GOT3 (cell line): ENCODE results near the gene NCBP1.
"Not testable (repeated sequence)": the region's sequence is repeated elsewhere in the genome, so short reads cannot be mapped to it uniquely, and the experiment has no call there.

Source experiments
- DNase-seq: peaks from one replicate; lab custom pipeline; 2025; ENCODE audit warnings: mixed read lengths; lab: John Stamatoyannopoulos, UW

Gene NCBP1

DNA sequence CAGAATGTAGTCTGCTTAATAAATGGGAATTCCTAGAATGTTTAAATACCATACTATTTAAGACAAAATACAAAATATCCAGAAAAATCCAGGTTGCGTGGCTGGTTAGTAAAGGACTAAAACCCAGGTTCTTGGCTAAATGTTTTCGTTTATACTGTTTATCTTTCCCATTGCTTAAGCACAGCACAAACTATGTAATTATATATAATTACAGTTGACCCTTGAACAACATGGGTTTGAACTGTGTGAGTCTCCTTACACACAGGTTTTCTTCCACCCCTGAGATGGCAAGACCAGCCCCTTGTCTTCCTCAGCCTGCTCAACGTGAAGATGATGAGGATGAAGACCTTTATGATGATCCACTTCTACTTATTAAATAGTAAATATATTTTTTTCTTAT, 38.8 kb downstream of the NCBP1 start:
- DNase-seq = no peak

DNA sequence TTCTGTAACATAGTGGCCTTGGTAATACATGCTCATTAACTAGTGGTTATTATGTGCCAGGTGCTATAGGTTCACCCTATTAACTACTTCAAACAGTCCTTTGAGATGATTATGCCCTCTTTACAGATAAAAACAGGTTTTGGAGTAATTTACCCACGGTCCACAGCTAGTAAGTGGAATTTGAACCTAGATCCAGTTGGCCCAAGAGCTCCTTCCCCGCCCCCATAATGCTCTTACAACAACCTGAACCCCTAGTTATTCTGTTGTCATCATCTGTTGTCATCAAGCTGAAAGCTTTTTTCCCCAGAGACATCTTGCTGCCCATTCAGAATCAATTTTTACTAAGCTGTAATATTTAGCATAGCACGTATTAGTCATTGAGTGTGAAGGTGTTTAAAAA, 40.3 kb downstream of the NCBP1 start:
- no peak for DNase-seq

DNA sequence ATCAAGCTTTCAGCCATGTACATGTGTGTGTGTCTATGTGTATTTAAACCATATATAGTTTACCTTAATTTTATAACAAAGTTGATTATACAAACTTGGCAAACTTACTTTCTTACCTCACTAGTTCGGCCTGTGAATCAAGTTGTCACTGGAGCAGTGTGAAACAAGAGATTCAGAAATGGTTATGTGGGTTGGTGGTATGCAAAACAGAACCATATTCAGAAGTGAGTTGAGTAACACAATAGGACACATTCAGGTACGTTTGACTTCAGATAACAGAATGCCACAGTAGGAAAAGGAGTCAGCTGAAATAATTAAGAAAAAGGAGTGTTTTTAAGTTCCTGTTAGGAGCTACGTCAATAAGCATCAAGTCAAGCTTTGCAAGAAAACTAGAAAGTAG, 42.0 kb downstream of the NCBP1 start:
- no peak for DNase-seq

DNA sequence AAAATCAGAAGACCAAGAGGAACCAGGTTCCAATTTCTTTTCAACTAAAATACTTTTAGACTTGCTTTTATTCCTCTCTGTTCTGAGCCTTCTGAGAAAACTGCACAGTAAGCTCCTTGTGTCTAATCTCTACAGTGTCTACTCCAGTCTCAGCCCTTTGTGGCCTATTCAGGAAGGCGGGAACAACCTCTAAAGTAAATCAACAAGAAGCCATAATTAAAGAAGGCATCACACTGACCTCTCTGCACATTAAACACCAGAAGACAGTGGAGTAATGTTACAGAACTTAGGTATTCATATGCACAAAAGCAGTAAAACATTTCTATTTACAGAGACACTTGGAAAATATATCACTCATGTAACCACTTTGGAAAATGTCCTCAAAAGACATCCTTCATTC, 48.6 kb downstream of the NCBP1 start:
- no peak for DNase-seq

DNA sequence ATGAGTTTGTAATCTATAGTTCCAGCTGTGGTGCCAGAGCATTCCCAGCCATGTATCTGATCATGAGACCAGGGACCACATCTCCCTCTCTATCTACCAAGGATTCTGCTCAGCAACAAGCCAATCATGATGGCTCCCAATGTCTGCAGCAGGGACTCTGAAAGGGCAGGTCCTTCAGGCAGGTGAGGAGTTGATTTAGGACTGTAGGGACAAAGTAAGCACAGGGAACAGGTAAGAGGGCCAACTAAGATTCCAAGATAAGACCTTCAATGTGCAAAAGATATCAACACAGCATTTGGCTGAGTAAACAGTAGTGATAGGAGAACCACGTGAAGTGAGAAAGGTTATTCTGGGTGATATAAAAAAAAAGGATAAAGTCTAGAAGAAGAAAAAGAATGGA, 55.0 kb downstream of the NCBP1 start:
- DNase-seq = no peak

DNA sequence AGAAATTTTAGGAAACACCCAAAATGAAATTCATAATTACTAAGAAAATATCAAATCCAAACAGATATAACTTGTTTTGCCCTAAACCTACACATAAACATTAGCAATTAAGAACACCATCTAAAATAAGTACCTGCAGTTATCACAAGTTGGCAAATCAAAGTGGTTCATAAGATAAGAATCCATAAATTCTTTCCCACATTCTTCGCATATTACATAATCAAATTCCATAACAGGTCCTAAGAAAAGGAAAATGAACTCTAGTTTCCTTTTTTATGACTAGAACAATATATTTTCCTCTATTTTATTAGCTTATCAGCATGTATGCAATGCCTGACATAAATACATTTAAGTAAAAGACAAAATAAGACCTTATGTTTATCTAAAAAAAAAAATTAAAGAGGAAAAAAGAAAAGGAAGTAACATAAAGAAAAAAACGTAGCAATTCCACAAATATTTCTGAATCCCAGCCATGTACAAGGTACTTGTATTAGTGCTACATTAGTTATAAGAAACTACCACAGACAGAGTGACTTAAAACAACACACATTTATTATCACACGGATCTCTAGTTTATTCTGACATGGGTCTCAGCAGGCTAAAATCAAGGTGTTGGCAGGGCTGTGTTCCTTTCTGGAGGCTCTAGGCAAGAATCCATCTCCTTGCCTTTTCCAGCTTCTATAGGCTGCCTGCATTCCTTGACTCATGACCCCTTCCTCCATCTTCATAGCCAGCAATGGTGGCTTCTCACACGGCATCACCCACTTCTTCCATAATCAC, 56.0 kb downstream of the NCBP1 start:
- no peak for DNase-seq

DNA sequence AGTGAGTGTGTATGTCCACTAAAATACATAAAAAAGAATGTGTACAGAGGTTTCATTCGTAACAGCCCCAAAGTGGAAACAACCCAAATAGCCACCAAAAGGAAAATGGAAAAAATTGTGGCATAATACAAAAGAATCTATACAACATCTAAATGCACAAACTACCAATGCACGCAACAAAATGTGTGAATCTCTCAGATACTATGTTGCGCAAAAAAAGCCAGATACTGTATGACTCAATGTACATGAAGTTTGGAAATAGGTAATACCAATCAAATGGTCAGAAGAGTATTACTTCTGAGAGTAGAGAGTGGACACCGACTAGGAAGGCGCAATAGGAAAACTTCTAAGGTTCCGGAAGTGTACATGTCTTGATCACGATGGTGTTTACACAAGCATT, 61.1 kb downstream of the NCBP1 start:
- DNase-seq = no peak

DNA sequence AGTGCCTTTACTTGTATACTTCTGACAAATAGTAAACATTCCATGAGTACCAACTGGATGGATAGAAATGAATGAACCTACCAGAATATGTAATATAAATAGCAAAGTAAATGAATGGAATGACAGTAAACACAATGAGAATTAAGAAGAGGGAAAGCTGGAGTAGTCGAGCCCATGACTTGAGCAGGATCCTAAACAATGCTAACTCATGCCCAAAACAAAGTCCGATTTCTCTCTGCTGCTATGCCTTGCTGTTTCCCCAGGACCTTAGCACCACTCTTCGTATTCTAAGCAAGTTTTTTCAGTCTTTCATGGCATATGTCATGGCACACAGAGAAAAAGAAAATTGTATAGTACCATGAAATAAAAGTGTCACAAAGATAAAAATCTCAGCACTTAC, 61.8 kb downstream of the NCBP1 start:
- DNase-seq = no peak

DNA sequence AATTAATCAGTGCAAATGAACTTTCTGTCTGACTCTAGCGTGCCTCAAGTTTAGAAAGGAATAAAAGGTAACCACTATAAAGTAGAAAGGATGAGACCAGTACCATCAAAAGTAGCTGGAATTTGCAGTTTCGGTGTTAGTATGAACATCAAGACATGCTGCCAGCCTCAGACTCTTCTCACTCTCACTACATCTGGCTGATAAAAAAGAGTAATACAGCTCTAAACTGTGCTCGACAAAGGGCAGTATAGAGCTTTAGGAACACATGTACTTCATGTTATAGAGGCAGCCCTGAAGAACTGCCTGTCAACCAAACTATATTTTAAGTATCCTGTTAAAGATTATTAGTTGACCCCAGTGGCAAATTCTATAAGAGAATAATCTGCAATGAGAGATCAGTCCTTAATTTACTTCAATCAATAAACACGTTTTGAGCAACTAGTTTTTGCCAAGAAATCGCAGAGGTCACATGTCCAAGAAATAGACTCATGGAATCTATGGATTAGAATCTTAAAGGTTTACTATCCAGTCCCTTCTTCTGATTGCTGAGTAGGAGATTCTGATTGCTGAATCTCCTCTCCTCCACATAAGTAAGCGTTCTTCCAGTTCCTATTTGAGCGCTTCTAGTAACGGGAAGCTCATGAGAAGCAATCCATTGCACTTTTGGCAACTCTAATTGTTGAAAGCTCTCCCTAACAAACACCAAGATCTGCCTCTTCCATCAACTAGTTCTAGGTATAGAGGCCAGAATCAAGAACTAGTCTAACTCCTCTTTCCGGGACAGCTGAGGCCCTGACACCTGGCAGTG, 62.6 kb downstream of the NCBP1 start:
- DNase-seq = no peak

DNA sequence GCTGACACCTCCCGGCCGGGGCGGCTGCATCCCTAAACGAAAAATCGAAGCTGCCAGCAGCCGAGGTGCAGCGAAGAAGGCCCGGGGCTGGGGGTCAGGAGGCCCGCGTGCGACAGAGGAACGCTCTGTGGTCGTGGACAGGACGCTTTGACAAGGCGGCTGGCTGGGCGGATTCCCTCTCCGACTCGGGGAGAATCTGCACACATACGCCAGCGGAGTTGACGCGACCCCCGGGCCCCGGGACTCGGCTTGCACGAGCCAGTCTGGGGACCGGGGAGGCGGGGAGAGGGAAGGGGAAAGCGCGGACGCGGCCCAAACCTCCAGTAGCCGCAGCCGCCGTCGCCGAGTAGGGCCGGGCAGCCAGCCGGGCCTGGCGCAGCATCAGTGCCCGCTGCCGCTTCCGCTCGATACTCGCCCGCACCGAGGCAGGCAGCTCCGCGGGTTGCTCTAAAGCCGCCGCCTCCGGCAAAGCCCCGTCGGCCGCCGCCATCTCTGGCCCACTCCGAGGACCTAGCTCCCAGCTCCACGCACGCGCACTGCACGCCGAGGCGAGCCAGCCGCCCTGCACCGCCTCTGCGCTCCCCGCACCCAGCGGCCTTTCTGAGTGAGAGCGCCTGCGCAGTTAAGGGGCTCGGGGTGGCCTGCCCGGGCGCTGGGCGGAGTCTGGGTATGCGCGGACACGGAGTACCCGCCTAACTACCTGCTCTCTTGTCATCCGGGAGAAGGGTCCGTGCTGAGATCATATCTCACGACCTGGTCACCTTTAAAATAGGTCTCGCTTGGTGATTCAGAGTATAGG, 63.4 kb downstream of the NCBP1 start, which contains the start of gene XPA:
Gene XPA (minus strand): TSS at position 538 of the 799 bp plus-strand sequence. CDS start 48 bp downstream, at position 490.
- DNase-seq = peak; percentile 60

DNA sequence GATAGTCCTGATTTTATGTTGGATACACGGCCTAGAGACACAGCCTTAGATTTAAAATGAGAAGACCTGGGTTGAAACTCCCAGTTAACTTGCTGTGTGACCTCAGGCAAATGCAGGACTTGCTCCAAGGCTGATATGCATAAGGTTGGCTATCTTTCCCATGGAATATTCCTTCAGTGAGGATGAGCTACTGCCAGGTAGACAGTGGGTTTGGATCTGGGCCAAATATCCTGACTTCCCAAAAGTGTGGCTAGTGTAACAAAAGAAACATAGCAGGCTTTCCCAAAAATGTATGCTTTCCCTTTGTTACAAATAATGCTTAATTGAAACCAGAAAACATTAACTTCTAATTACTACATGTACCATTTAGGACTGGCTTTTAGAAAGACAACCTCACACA, 64.2 kb downstream of the NCBP1 start:
- no peak for DNase-seq

DNA sequence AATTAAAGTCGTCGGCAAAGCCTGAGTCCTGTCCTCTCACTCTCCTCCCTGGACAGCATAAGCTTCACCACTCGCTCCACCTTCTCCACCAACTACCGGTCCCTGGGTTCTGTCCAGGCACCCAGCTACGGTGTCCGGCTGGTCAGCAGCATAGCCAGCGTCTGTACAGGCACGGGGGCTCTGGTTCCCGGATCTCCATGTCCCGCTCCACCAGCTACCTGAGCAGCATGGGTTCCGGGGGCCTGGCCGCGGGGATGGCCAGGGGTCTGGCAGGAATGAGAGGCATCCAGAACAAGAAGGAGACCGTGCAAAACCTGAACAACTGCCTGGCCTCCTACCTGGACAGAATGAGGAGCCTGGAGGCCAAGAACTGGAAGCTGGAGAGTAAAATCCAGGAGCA, 65.2 kb downstream of the NCBP1 start:
- DNase-seq = no peak

DNA sequence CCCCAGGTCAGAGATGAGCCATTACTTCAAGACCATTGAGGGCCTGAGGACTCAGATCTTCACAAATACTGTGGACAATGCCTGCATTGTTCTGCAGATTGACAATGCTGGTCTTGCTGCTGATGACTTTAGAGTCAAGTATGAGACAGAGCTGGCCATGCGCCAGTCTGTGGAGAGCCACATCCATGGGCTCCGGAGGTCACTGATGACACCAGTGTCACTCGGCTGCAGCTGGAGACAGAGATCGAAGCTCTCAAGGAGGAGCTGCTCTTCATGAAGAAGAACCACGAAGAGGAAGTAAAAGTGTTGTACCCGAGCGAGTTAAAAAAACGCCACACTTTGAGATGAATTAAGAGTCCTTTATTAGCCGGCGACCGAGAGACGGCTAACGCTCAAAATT, 65.7 kb downstream of the NCBP1 start:
- DNase-seq = not testable (repeated sequence)

DNA sequence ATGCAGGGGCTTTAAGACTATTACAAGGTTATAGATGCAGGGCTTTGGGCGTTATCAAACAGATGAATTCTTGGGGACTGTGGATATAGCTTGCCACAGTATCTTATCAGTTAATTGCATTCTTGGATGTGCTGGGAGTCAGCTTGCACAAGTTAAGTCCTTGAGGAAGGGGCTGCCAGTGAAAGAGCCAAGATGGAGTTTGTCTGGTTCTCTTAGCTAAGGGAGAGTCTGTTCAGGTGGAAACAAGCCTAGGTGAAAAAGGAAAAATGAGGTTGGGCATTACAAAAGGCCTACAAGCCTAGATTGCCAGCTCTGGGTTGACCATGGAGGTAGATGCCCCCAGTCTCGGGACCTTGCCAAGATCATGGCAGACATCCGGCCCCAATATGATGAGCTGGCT, 66.2 kb downstream of the NCBP1 start:
- not testable (repeated sequence) for DNase-seq

DNA sequence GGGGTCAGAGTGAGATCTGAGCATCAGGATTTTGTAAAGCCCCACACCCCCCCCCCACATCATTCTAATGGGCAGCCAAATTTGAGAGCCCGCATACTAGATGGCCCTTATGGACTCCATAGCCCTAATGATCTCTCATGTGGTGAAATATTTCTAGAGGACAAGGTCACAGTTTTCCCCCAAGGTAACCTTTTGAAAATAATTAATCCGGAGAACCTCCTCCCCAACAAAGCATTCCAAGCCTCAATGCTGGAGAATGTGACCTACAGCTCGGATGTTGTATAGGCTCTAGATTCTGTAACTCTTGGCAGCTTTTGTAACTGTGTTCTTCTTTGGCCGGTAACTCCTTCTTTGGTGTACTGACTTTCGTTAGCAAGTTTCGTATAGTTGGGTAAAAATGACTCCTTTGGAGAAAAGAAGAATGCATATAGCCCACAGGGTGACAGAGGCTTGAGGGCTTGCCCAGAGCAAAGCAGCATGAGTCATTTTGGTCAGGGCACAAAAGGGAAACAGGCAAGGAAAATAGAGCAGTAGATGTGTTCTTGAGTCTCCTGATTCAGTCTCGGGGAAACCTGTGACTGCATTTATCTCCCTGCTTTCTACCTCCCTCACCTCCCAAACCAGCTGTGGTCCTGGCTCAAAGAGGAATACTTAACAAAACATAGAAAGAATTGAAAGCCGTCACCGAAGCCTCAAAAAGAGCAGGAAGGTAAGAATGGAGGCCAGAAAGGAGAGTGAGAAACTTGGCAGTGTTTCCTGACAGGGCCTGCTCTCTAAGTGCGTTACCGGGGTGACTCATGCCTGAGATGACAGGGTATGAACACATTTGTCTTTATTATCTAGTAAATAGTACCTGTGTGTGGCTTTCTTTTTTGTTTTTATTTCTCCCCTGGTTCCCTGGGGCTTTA, 70.1 kb downstream of the NCBP1 start:
- no peak for DNase-seq

DNA sequence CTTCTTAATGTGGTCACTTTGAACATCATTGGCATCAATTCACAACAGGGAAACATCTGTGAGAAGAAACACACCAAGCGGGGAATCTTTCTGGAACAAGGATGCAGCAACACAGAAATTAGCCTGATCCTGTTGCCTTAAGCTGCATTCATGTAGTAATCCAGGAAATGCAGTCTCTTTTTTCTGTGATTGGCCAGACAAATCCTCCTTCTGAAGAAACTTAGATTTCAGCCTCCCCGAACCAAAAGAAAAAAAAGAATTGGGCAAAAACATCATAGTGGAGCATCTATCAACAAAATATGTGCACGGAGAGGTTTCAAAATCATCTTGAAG, 70.7 kb downstream of the NCBP1 start:
- no peak for DNase-seq

DNA sequence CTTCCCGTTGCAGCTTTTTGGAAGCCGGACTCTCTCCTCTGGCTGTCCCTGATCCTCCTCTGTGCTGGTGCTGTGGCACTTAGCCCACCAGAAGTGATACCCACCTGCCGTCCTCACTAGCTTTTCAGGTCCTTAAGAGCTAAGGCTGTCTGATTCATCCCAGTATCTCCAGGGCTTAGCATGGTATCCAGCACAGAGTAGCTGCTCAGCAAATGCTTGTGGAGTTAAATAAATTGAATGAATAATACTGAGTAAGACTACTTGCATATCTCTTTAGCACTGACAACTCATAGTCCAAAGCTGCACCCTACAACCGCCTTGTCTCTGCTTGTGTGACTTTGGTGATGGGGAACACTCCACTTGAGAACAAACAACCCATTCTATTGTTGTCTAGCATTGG, 71.2 kb downstream of the NCBP1 start:
- DNase-seq = no peak

DNA sequence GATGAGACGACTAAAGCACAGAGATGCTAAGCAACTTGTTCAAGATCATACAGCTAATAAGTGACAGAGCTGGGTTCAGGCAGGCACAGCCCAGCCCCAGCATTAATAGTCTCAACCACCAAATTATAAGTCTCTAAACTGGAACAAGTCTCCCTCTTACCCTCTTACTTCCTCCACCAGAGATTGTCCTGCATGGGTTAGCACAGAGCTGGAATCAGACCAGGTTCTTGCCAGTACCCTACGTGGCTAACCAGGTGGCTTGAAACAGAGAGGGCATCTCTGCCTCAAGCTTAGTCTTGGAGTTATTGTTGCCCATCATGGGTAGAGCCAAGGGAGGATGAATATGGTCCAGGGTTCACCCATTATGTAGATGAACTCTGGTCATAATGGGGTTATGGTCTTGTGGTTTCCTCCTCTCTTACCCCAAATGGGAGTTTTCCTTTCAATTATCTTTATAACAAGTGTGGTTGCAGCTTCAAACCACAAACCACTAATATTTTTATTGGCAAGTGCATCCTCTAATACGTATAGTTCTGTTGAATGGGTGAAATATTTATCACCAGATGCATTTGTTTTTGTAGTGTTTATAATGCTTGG, 71.8 kb downstream of the NCBP1 start:
- no peak for DNase-seq

DNA sequence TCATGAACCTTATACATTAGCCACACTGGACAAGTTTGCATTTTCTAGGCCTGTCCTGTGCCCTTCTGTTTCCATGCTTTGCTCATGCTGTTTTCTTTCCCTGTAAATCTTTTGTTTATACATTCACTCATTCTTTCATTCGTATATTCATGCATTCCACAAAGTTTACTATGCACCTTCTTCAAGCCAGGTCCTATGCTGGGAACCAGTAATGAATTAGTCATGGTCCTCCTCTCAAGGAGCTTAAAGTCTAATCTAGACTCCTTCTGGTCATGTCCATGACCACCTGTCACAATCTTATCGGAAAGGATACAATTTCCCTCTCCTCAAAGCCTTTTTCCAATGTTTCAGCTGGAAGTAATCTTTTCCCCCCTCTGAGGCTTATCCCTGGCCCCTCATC, 72.6 kb downstream of the NCBP1 start:
- DNase-seq = no peak

DNA sequence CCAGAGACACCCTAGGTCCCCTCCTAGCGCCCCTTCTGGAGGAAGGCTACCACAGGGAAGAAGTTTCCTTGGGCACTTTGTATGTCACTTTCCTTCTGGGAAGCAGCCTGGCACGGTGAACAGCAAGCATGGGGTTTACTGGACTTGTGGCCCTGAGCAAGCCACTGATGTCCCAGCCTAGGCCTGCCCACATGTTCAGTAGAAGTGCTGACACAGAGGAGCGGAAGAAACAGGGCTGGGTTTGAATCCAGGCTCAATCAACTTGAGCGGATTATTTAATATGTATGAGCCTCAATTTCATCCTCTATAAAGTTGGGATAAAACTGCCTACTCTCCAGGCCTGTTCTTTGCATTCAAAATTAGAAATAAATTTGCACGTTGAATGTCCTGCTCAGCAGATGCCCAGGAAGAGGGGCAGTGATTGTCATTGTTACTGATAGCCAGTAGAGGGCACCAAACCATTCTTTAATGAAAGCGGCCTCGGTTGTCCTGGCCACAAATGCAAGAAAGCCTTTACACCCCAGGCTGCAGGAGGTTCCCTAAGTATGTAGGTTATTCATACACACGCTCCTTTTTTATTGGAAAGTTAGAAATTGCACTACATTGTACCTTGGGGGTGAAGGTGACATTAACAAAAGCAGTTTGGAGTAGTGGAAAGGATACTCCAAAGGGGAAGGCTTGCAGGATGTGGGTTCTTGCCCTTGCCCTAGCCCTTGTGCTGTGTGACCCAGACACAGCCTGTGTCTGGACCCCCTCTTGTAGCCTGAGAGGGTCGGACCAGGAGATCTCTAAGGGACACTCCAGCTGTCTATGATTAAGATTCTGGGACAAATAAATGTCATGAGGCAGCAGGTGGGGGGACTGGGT, 77.0 kb downstream of the NCBP1 start:
- no peak for DNase-seq
